Measurements from ENCODE around the gene HPSE2.

- TF ChIP-seq POLR2AphosphoS5 (IDR thresholded peaks at IDR 0.05; ENCODE audit: low read depth, low read length) (no peak), POLR2A (IDR thresholded peaks at IDR 0.05; ENCODE audit: low read depth, low read length) (no peak), TAF1 (IDR thresholded peaks at IDR 0.05; ENCODE audit: borderline replicate concordance, low read depth, low read length) (no peak)
These were observed 805.2 kb downstream of the HPSE2 start for GRCh38 chr10:98430427-98430826.
